HG02885 (cell line): ENCODE data around the gene ZNF530.
A peak's percentile ranks its signal among the peaks of the same experiment; 100 is the strongest.

Experiments used
- ATAC-seq: cut with Tn5 transposase; IDR thresholded peaks from one replicate; pipeline ENCODE4 v1.9.1; 2021; ENCODE audit warnings: mild to moderate bottlenecking; ENCODE audit not compliant: unreplicated experiment, poor library complexity

The ZNF530 gene

DNA sequence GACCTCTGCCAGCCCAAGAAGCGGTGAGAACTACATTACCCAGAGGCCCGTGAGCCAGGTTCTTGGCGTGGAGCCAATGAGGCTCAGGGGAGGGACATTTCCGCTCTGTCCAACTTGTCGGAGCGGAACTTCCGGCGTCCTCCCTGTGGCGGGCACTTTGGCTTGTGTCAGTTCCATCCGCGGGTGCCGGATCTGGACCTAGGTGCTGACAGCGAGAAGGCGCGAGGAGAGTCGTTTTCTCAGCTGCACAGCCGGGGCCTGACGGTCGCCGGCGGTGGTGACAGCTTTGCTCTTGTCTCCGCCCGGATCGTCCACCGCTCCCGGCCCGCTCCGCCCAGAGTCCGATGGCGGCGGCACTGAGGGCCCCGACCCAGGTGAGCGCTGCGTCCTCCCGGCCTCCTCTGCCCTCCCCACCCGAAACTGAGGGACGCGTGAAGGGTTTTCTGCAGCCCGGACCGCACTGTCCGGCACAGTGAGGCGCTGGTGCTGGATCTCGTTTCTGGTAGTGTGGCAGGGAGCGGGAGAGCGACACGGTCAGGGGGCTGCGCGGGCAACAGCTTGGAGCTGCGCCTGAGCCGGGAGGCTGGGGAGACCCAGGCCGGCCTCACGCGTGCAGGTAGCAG lies at the start of gene ZNF530:
Gene ZNF530, plus strand, starts transcription at position 125 of the 623 bp plus-strand sequence. CDS start 4,461 bp downstream, outside the sequence.
- ATAC-seq: peak; percentile 99

- no peak for ATAC-seq
Observed at GRCh38 chr19:57552432-57552831, 47.3 kb upstream of the ZNF530 start.

GRCh38 chr19:57557659-57558058 lies 42.0 kb upstream of the ZNF530 start:
- no peak for ATAC-seq

- ATAC-seq: no peak
Observed at GRCh38 chr19:57558525-57558924, 41.2 kb upstream of the ZNF530 start.

- ATAC-seq: no peak
Observed at GRCh38 chr19:57559008-57559403, 40.7 kb upstream of the ZNF530 start.

GRCh38 chr19:57559404-57560025 lies 40.2 kb upstream of the ZNF530 start, which contains the start of gene ZNF550:
Gene ZNF550, minus strand, starts transcription at chr19:57559863. Its CDS starts 181 bp downstream, at chr19:57559682.
- peak; percentile 98 for ATAC-seq

DNA sequence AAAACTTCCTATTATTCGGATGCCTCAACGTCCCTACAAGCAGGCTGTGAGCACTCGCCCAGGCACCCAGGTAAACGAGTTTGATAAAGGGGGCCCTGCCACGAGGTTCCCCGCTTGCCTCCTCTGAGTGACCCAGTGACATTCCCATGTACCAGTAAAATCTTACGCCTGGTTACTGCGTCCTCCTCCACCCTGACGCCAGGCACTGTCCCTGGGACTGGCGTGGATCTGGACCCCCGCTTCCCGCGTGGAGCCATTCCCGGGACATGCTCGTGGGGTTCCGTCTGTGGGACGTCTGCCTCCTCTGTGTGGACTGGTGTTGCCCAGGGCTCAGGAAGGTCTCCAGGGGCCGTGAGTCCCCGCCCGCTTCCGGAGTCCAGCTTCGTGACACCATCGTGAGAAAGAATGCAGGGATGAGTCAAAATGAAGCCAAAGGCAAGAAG lies 39.6 kb upstream of the ZNF530 start:
- ATAC-seq: peak; percentile 3

- no peak for ATAC-seq
Observed at GRCh38 chr19:57563547-57563946, 36.1 kb upstream of the ZNF530 start.

GRCh38 chr19:57566396-57567265 lies 33.1 kb upstream of the ZNF530 start:
- ATAC-seq: no peak

GRCh38 chr19:57570707-57571106 lies 29.0 kb upstream of the ZNF530 start:
- ATAC-seq: no peak

DNA sequence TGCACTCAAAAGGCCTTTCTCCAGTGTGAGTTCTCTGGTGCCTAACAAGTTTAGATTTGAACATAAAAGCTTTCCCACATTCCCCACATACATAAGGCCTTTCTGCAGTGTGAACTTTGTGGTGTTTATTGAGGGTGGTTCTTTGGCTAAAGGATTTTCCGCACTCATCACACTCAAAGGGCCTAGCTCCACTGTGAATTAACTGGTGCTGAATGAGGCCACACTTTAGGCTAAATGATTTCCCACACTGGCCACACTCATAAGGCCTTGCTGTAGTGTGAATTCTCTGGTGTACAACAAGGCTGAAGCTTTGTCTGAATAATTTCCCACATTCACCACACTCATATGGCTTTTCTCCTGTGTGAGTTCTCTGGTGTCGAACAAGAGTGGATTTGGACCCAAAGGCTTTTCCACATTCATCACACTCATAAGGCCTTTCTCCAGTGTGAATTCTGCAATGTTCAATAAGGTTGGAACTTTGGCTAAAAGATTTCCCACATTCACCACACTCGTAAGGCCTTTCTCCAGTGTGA lies 27.2 kb upstream of the ZNF530 start:
- ATAC-seq: no peak

DNA sequence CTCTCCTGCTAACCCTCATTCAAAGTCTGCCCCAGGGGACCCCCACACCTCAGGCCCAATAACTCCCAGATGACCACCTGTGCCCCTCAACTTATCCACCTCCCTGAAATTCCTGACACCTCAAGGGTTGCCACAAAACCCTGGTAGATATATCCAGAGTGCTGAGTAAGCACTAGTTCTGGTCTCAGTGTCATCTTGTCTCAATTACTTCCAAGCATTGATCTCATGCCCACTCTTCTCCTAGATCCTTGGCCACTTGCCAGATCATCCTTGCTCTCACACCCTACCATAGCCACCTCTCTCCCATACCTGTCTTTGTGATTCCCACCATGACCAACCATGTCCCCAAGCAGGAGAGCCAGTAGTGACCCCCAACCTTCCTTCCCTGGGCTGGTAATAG lies 23.0 kb upstream of the ZNF530 start:
- ATAC-seq: no peak

GRCh38 chr19:57578487-57579205 lies 21.0 kb upstream of the ZNF530 start, which contains the start of gene ZNF416:
Gene ZNF416, minus strand, starts transcription at chr19:57578911. Its CDS starts 207 bp downstream, at chr19:57578704.
- peak; percentile 97 for ATAC-seq

GRCh38 chr19:57583104-57583520 lies 16.6 kb upstream of the ZNF530 start:
- no peak for ATAC-seq

GRCh38 chr19:57583521-57584416 lies 15.9 kb upstream of the ZNF530 start, which contains the start of gene ZIK1:
Gene ZIK1, plus strand, starts transcription at chr19:57584145. Its CDS starts 212 bp downstream, at chr19:57584357.
- ATAC-seq: peak; percentile 84

DNA sequence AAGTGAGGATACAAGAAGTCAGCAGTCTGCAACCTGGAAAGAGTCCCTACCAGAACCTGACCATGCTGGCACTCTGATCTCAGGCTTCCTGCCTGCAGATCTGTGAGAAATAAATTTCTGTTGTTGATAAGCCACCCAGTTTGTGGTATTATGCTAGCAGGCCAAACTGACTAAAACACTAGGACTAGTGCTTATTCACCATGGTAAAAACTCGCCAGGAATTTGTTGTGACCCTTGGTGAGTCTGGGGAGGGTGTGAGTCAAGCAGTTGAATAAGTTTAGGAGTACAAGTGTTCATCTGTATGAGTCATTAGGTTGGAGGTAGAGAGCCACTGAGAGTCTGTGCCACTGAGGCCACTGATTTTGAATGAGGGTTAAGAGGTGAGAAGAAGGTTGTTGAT lies 12.2 kb upstream of the ZNF530 start:
- no peak for ATAC-seq

DNA sequence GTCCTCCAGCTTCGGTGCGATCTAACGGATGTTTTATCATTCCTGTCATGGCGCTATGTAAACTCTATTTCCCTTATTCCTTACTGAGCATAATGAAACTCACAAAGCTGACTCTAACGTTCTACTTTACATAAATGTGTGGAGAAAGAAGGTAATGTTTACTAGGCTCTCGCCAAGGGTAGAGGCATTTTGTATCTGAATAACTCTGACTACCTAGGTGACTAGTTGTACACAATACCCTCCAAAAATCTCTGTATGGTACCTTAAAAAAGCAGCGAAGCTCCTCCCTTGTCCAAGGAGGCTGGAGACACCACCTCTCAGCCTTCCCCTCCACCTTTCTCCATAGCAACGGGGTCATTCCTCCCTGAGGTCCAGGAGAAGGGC lies 316 bp upstream of the ZNF530 start:
- ATAC-seq: no peak

DNA sequence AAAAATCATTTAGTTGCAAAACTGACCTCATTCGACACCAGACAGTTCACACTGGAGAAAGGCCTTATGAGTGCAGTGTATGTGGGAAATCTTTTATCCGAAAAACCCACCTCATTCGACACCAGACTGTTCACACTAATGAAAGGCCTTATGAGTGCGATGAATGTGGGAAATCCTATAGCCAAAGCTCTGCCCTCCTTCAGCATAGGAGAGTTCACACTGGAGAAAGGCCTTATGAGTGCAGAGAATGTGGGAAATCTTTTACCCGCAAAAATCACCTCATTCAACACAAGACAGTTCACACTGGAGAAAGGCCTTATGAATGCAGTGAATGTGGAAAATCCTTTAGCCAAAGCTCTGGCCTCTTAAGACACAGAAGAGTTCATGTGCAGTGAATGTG lies 7.2 kb downstream of the ZNF530 start:
- ATAC-seq: no peak

- ATAC-seq: no peak
Observed at GRCh38 chr19:57611113-57611512, 11.4 kb downstream of the ZNF530 start.
